ENCODE results near the gene DCAKD. TPM values are rescaled to one million over a fixed set of nuclear protein-coding genes. Genes with fewer than 3 reads are reported as not detected.

The DCAKD gene
- total and polyA plus RNA-seq, 3 experiments from 2014 or later: 17.6 to 32.5 (median 31.3) TPM

- no peak overlapping the region for H3K4me3 ChIP-seq (ENCODE audit: low read length)
- Mint-ChIP-seq H3K27ac (no peak overlapping the region), H3K4me1 (peaks cover 9 to 18% (median 17%) of the 10 kb centered on the region in 3 donors), H3K4me3 (no peak overlapping the region), H3K36me3 (no peaks in the 10 kb centered on the region), H3K9me3 (no peaks in the 10 kb centered on the region), H3K27me3 (peaks cover 22 to 42% of the 10 kb centered on the region in 2 donors)
- no peak for DNase-seq
- H3K4me1 ChIP-seq (ENCODE audit: insufficient read depth, low read length): peaks cover 7% of the 10 kb centered on the region
- H3K36me3 ChIP-seq (ENCODE audit: insufficient read depth, low read length): no peaks in the 10 kb centered on the region
- CTCF ChIA-PET: no interaction called here
- H3K27me3 ChIP-seq (ENCODE audit: insufficient read depth, low read length, poor library complexity, severe bottlenecking): peaks cover 28% of the 10 kb centered on the region
- no peak overlapping the region for H3K27ac ChIP-seq (ENCODE audit: low read depth, low read length)
- H3K9me3 ChIP-seq (ENCODE audit: low read length): no peaks in the 10 kb centered on the region
- POLR2A ChIA-PET: no interaction called here
These were observed 35.2 kb downstream of the DCAKD start for GRCh38 chr17:45016237-45016636.

- POLR2A ChIA-PET: no interaction called here
- no peaks in the 10 kb centered on the region for H3K4me1 ChIP-seq (ENCODE audit: insufficient read depth, low read length)
These were observed 38.1 kb downstream of the DCAKD start for GRCh38 chr17:45013021-45013997.

GRCh38 chr17:45011767-45012166 is 39.7 kb downstream of the DCAKD start:
- H3K4me3 Mint-ChIP-seq: no peak overlapping the region
- Histone ChIP-seq H3K27me3 (ENCODE audit: insufficient read depth, low read length, poor library complexity, severe bottlenecking) (no peaks in the 10 kb centered on the region), H3K9me3 (ENCODE audit: low read length) (no peaks in the 10 kb centered on the region), H3K4me3 (ENCODE audit: low read length) (no peak overlapping the region), H3K27ac (ENCODE audit: low read depth, low read length) (no peak overlapping the region), H3K36me3 (ENCODE audit: insufficient read depth, low read length) (no peaks in the 10 kb centered on the region), H3K4me1 (ENCODE audit: insufficient read depth, low read length) (no peaks in the 10 kb centered on the region)
- no peak overlapping the region for H3K27ac Mint-ChIP-seq
- H3K4me1 Mint-ChIP-seq: no peaks in the 10 kb centered on the region
- no peak for DNase-seq
- POLR2A ChIA-PET: no interaction called here
- CTCF ChIA-PET: no interaction called here
- peaks cover 0 to 11% (median 2%) of the 10 kb centered on the region in 3 donors for H3K36me3 Mint-ChIP-seq
- H3K9me3 Mint-ChIP-seq: no peaks in the 10 kb centered on the region
- H3K27me3 Mint-ChIP-seq: peaks cover 11 to 33% of the 10 kb centered on the region in 2 donors

More at GRCh38 chr17:45013021-45013997, 38.1 kb downstream of the DCAKD start:
- Mint-ChIP-seq H3K4me3 (no peak overlapping the region), H3K4me1 (peaks cover 0 to 1% (median 0%) of the 10 kb centered on the region in 3 donors), H3K27me3 (peaks cover 10 to 30% of the 10 kb centered on the region in 2 donors), H3K9me3 (no peaks in the 10 kb centered on the region), H3K27ac (no peak overlapping the region), H3K36me3 (peaks cover 0 to 4% (median 2%) of the 10 kb centered on the region in 3 donors)
- H3K27me3 ChIP-seq (ENCODE audit: insufficient read depth, low read length, poor library complexity, severe bottlenecking): peaks cover 8% of the 10 kb centered on the region
- H3K9me3 ChIP-seq (ENCODE audit: low read length): no peaks in the 10 kb centered on the region
- H3K36me3 ChIP-seq (ENCODE audit: insufficient read depth, low read length): no peaks in the 10 kb centered on the region
- no peak overlapping the region for H3K27ac ChIP-seq (ENCODE audit: low read depth, low read length)
- DNase-seq: no peak
- no peak overlapping the region for H3K4me3 ChIP-seq (ENCODE audit: low read length)
- CTCF ChIA-PET: interaction anchor here (1.5 kb wide), 1 partner anchor 9 kb away, joined by 4 read pairs; no protein-coding TSS in a partner anchor

- POLR2A ChIA-PET: no interaction called here
- no peak for DNase-seq
- Histone ChIP-seq H3K4me3 (ENCODE audit: low read length) (no peak overlapping the region), H3K27me3 (ENCODE audit: insufficient read depth, low read length, poor library complexity, severe bottlenecking) (no peaks in the 10 kb centered on the region), H3K4me1 (ENCODE audit: insufficient read depth, low read length) (no peaks in the 10 kb centered on the region), H3K27ac (ENCODE audit: low read depth, low read length) (no peak overlapping the region), H3K9me3 (ENCODE audit: low read length) (no peaks in the 10 kb centered on the region), H3K36me3 (ENCODE audit: insufficient read depth, low read length) (no peaks in the 10 kb centered on the region)
- Mint-ChIP-seq H3K4me3 (no peak overlapping the region), H3K27ac (no peak overlapping the region), H3K4me1 (no peaks in the 10 kb centered on the region), H3K36me3 (peaks cover 0 to 11% (median 2%) of the 10 kb centered on the region in 3 donors), H3K9me3 (no peaks in the 10 kb centered on the region), H3K27me3 (peaks cover 10 to 24% of the 10 kb centered on the region in 2 donors)
- CTCF ChIA-PET: no interaction called here
These were observed 41.6 kb downstream of the DCAKD start for GRCh38 chr17:45009676-45010467.

GRCh38 chr17:45008216-45008615 is 43.2 kb downstream of the DCAKD start:
- Mint-ChIP-seq H3K4me3 (no peak overlapping the region), H3K4me1 (no peaks in the 10 kb centered on the region), H3K27ac (peak overlapping the region in 2 of 8 donors; percentile 20 to 43), H3K36me3 (peaks cover 0 to 11% (median 2%) of the 10 kb centered on the region in 3 donors), H3K27me3 (peaks cover 13 to 27% of the 10 kb centered on the region in 2 donors), H3K9me3 (no peaks in the 10 kb centered on the region)
- Histone ChIP-seq H3K9me3 (ENCODE audit: low read length) (no peaks in the 10 kb centered on the region), H3K27ac (ENCODE audit: low read depth, low read length) (no peak overlapping the region), H3K4me3 (ENCODE audit: low read length) (no peak overlapping the region), H3K4me1 (ENCODE audit: insufficient read depth, low read length) (no peaks in the 10 kb centered on the region), H3K27me3 (ENCODE audit: insufficient read depth, low read length, poor library complexity, severe bottlenecking) (no peaks in the 10 kb centered on the region), H3K36me3 (ENCODE audit: insufficient read depth, low read length) (no peaks in the 10 kb centered on the region)
- no peak for DNase-seq
- ChIA-PET CTCF (no interaction called here), POLR2A (no interaction called here)

GRCh38 chr17:45006927-45007461 is 44.4 kb downstream of the DCAKD start:
- Histone ChIP-seq H3K27me3 (ENCODE audit: insufficient read depth, low read length, poor library complexity, severe bottlenecking) (no peaks in the 10 kb centered on the region), H3K27ac (ENCODE audit: low read depth, low read length) (no peak overlapping the region), H3K4me1 (ENCODE audit: insufficient read depth, low read length) (no peaks in the 10 kb centered on the region), H3K4me3 (ENCODE audit: low read length) (no peak overlapping the region), H3K36me3 (ENCODE audit: insufficient read depth, low read length) (no peaks in the 10 kb centered on the region), H3K9me3 (ENCODE audit: low read length) (no peaks in the 10 kb centered on the region)
- Mint-ChIP-seq H3K36me3 (peaks cover 0 to 11% (median 2%) of the 10 kb centered on the region in 3 donors), H3K9me3 (no peaks in the 10 kb centered on the region), H3K27me3 (peaks cover 14 to 27% of the 10 kb centered on the region in 2 donors), H3K27ac (no peak overlapping the region), H3K4me1 (no peaks in the 10 kb centered on the region), H3K4me3 (no peak overlapping the region)
- DNase-seq: no peak
- ChIA-PET POLR2A (no interaction called here), CTCF (no interaction called here)

- DNase-seq: no peak
- ChIA-PET POLR2A (no interaction called here), CTCF (interaction anchor here (1.1 kb wide), 1 partner anchor 16 kb away, joined by 3 read pairs; no protein-coding TSS in a partner anchor)
- Histone ChIP-seq H3K27ac (ENCODE audit: low read depth, low read length) (no peak overlapping the region), H3K36me3 (ENCODE audit: insufficient read depth, low read length) (no peaks in the 10 kb centered on the region), H3K9me3 (ENCODE audit: low read length) (no peaks in the 10 kb centered on the region), H3K4me3 (ENCODE audit: low read length) (no peak overlapping the region), H3K4me1 (ENCODE audit: insufficient read depth, low read length) (no peaks in the 10 kb centered on the region), H3K27me3 (ENCODE audit: insufficient read depth, low read length, poor library complexity, severe bottlenecking) (no peaks in the 10 kb centered on the region)
- Mint-ChIP-seq H3K4me3 (no peak overlapping the region), H3K36me3 (peaks cover 0 to 14% (median 2%) of the 10 kb centered on the region in 3 donors), H3K27ac (no peak overlapping the region), H3K4me1 (no peaks in the 10 kb centered on the region), H3K9me3 (no peaks in the 10 kb centered on the region), H3K27me3 (peaks cover 20 to 26% of the 10 kb centered on the region in 2 donors)
These were observed 45.7 kb downstream of the DCAKD start for GRCh38 chr17:45005700-45006099.

Measured in CD8-positive, alpha-beta memory T cell (primary cell).